ENCODE data around the gene CHRDL1.

Gene CHRDL1

GRCh38 chrX:110646386-110646785 is 149.2 kb downstream of the CHRDL1 start:
- DNase-seq = no peak
